ENCODE results near the gene SSTR4. TPM values are rescaled to one million over a fixed set of nuclear protein-coding genes. Genes with fewer than 3 reads are reported as not detected.

SSTR4 gene
- total RNA-seq, 1 experiment from 2014 or later, result not detected

GRCh38 chr20:23047738-23048214 is 12.7 kb downstream of the SSTR4 start:
- CTCF ChIA-PET, result no interaction called here
- peaks cover 29% of the 10 kb centered on the region for H3K4me1 ChIP-seq (replicated peaks; ENCODE audit: insufficient read depth)
- peak overlapping the region; percentile 93 for H3K4me2 ChIP-seq
- DNase-seq, result peak in 1 of 2 experiments; percentile 32
- no peaks in the 10 kb centered on the region for H3K27me3 ChIP-seq (ENCODE audit: insufficient read depth, low read depth)
- peaks cover 23% of the 10 kb centered on the region for H3F3A ChIP-seq (ENCODE audit: insufficient read depth, low read depth)
- no peaks in the 10 kb centered on the region for H4K20me1 ChIP-seq (ENCODE audit: insufficient read depth)
- peak overlapping the region; percentile 97 for H3K27ac ChIP-seq
- POLR2A ChIA-PET (ENCODE audit: unreplicated experiment), result no interaction called here
- peak overlapping the region; percentile 33; the same call in 1 of the 2 replicates for H2AFZ ChIP-seq
- no peaks in the 10 kb centered on the region for H3K9me3 ChIP-seq (ENCODE audit: insufficient read depth, low read depth)
- intact Hi-C loops (cut with micrococcal nuclease; ENCODE audit: unreplicated experiment), result loop anchor here (10.0 kb wide), 1 partner anchor 713 kb away; no protein-coding TSS in a partner anchor
- TF ChIP-seq CTCF (conservative IDR thresholded peaks at IDR 0.05), result no peak
- TF ChIP-seq EZH2 (IDR thresholded peaks at IDR 0.05; ENCODE audit: low read depth), result no peak
- no peaks in the 10 kb centered on the region for H3K9me2 ChIP-seq (ENCODE audit: insufficient read depth)
- H3K79me2 ChIP-seq (ENCODE audit: low read depth), result peaks cover 40% of the 10 kb centered on the region
- no peaks in the 10 kb centered on the region for H3K36me3 ChIP-seq (ENCODE audit: low read depth)
- no TSS peak for BruUV-seq (replicated peaks)
- H3K4me3 ChIP-seq, result peak overlapping the region; percentile 75

- intact Hi-C loops (cut with micrococcal nuclease; ENCODE audit: unreplicated experiment), result loop anchor here (1.0 to 10.0 kb wide), 2 partner anchors 285 to 714 kb away; no protein-coding TSS in a partner anchor
- H3K4me3 ChIP-seq, result peak overlapping the region; percentile 75
- no peak for TF ChIP-seq EZH2 (IDR thresholded peaks at IDR 0.05; ENCODE audit: low read depth)
- TF ChIP-seq CTCF (conservative IDR thresholded peaks at IDR 0.05), result peak; percentile 55
- H4K20me1 ChIP-seq (ENCODE audit: insufficient read depth), result no peaks in the 10 kb centered on the region
- no TSS peak for BruUV-seq (replicated peaks)
- CTCF ChIA-PET, result no interaction called here
- POLR2A ChIA-PET (ENCODE audit: unreplicated experiment), result no interaction called here
- peaks cover 23% of the 10 kb centered on the region for H3F3A ChIP-seq (ENCODE audit: insufficient read depth, low read depth)
- peak overlapping the region; percentile 93 for H3K4me2 ChIP-seq
- H3K9me2 ChIP-seq (ENCODE audit: insufficient read depth), result no peaks in the 10 kb centered on the region
- H3K27ac ChIP-seq, result peak overlapping the region; percentile 97
- H3K36me3 ChIP-seq (ENCODE audit: low read depth), result no peaks in the 10 kb centered on the region
- H3K9me3 ChIP-seq (ENCODE audit: insufficient read depth, low read depth), result no peaks in the 10 kb centered on the region
- H2AFZ ChIP-seq, result peak overlapping the region; percentile 59; the same call in 1 of the 2 replicates
- DNase-seq, result peak in 1 of 2 experiments; percentile 52
- no peaks in the 10 kb centered on the region for H3K27me3 ChIP-seq (ENCODE audit: insufficient read depth, low read depth)
- H3K79me2 ChIP-seq (ENCODE audit: low read depth), result peaks cover 40% of the 10 kb centered on the region
- H3K4me1 ChIP-seq (replicated peaks; ENCODE audit: insufficient read depth), result peaks cover 29% of the 10 kb centered on the region
Measured at GRCh38 chr20:23048283-23049200, 13.4 kb downstream of the SSTR4 start.

GRCh38 chr20:23049201-23050075 is 14.3 kb downstream of the SSTR4 start, which contains the start of gene THBD:
Gene THBD, minus strand, starts transcription at chr20:23049672. Its CDS starts 168 bp downstream, at chr20:23049504.
- peak within 1 kb of the TSS; percentile 93 for H3K4me2 ChIP-seq
- peaks cover 40% of the 10 kb centered on the region for H3K79me2 ChIP-seq (ENCODE audit: low read depth)
- H3K4me1 ChIP-seq (replicated peaks; ENCODE audit: insufficient read depth), result peaks cover 29% of the 10 kb centered on the region
- ChIA-PET CTCF (no interaction called here), POLR2A (ENCODE audit: unreplicated experiment) (interaction anchor here (0.7 kb wide), 1 partner anchor 153 kb away, joined by 6 read pairs; no protein-coding TSS in a partner anchor)
- H3K9me2 ChIP-seq (ENCODE audit: insufficient read depth), result no peaks in the 10 kb centered on the region
- peak; percentile 67 to 72 for DNase-seq
- peak within 1 kb of the TSS; percentile 72 for H2AFZ ChIP-seq
- H4K20me1 ChIP-seq (ENCODE audit: insufficient read depth), result no peaks in the 10 kb centered on the region
- TF ChIP-seq EZH2 (IDR thresholded peaks at IDR 0.05; ENCODE audit: low read depth) (no peak), CTCF (conservative IDR thresholded peaks at IDR 0.05) (no peak)
- no peaks in the 10 kb centered on the region for H3K36me3 ChIP-seq (ENCODE audit: low read depth)
- no TSS peak for BruUV-seq (replicated peaks)
- H3K4me3 ChIP-seq, result peak within 1 kb of the TSS; percentile 75
- H3K27me3 ChIP-seq (ENCODE audit: insufficient read depth, low read depth), result no peaks in the 10 kb centered on the region
- H3F3A ChIP-seq (ENCODE audit: insufficient read depth, low read depth), result peaks cover 23% of the 10 kb centered on the region
- no peaks in the 10 kb centered on the region for H3K9me3 ChIP-seq (ENCODE audit: insufficient read depth, low read depth)
- H3K27ac ChIP-seq, result peak within 1 kb of the TSS; percentile 97
- intact Hi-C loops (cut with micrococcal nuclease; ENCODE audit: unreplicated experiment), result loop anchor here (1.0 to 10.0 kb wide), 6 partner anchors 152 to 715 kb away; no protein-coding TSS in a partner anchor

Data from PC-9 (cell line).